H9 (cell line): ENCODE measurements around the gene RPS10. TPM values are rescaled to one million over a fixed set of nuclear protein-coding genes. Genes with fewer than 3 reads are reported as not detected.

ENCODE experiments used
- DNase-seq: peaks from one replicate; pipeline ENCODE4 v3.0.0-alpha.2; 2017
- H2AFZ ChIP-seq: one replicate; pipeline ENCODE4 v1.6.1; 2013; ENCODE audit warnings: mild to moderate bottlenecking, low read length, control low read depth, moderate library complexity
- H2AK5ac ChIP-seq: 2 replicates; pipeline ENCODE4 v1.6.1; 2013; ENCODE audit warnings: low read length, control low read depth, mixed read lengths; ENCODE audit not compliant: insufficient read length
- H2BK120ac ChIP-seq: one replicate; pipeline ENCODE4 v1.6.1; 2013; ENCODE audit warnings: low read depth, mild to moderate bottlenecking, low read length, control low read depth, inconsistent platforms; ENCODE audit not compliant: poor library complexity, severe bottlenecking
- H2BK12ac ChIP-seq: 2 replicates; pipeline ENCODE4 v1.6.1; 2013; ENCODE audit warnings: low read length, control low read depth, mixed read lengths, low read depth; ENCODE audit not compliant: insufficient read length
- H2BK15ac ChIP-seq: 2 replicates; pipeline ENCODE4 v1.6.1; 2013; ENCODE audit warnings: low read depth, low read length, control low read depth
- H2BK20ac ChIP-seq: one replicate; pipeline ENCODE4 v1.6.1; 2013; ENCODE audit warnings: low read depth, mild to moderate bottlenecking, low read length, control low read depth, inconsistent platforms; ENCODE audit not compliant: poor library complexity, severe bottlenecking
- H2BK5ac ChIP-seq: 2 replicates; pipeline ENCODE4 v1.6.1; 2013; ENCODE audit warnings: low read length, control low read depth, mixed read lengths; ENCODE audit not compliant: insufficient read length
- H3K14ac ChIP-seq: 2 replicates; pipeline ENCODE4 v1.6.1; 2013; ENCODE audit warnings: low read length, control low read depth; ENCODE audit not compliant: insufficient read depth
- H3K18ac ChIP-seq: 2 replicates; pipeline ENCODE4 v1.6.1; 2013; ENCODE audit warnings: low read depth, mild to moderate bottlenecking, mixed read lengths, low read length, control low read depth; ENCODE audit not compliant: insufficient read length
- H3K23ac ChIP-seq: 2 replicates; pipeline ENCODE4 v1.6.1; 2013; ENCODE audit warnings: low read length, control low read depth, mixed read lengths, low read depth; ENCODE audit not compliant: insufficient read length
- H3K23me2 ChIP-seq: 2 replicates; pipeline ENCODE4 v1.6.1; 2013; ENCODE audit warnings: low read depth, mild to moderate bottlenecking, mixed read lengths, low read length, control low read depth; ENCODE audit not compliant: insufficient read length, poor library complexity, severe bottlenecking
- H3K27ac ChIP-seq: 2 replicates; pipeline ENCODE4 v1.5.1; 2013; ENCODE audit warnings: low read length, control low read depth, mixed read lengths, low read depth; ENCODE audit not compliant: insufficient read length
- H3K27me3 ChIP-seq: 2 replicates; pipeline ENCODE4 v1.6.1; 2013; ENCODE audit warnings: low read length, control low read depth, inconsistent platforms; ENCODE audit not compliant: insufficient read depth
- H3K4ac ChIP-seq: 2 replicates; pipeline ENCODE4 v1.6.1; 2013; ENCODE audit warnings: low read depth, mild to moderate bottlenecking, control low read depth, inconsistent platforms, low read length, moderate library complexity
- H3K4me1 ChIP-seq: 2 replicates; pipeline ENCODE4 v1.6.1; 2013; ENCODE audit warnings: low read length, control low read depth, inconsistent platforms; ENCODE audit not compliant: insufficient read depth
- H3K4me2 ChIP-seq: 2 replicates; pipeline ENCODE4 v1.6.1; 2013; ENCODE audit warnings: low read length, control low read depth, mixed read lengths; ENCODE audit not compliant: insufficient read length, insufficient read depth
- H3K56ac ChIP-seq: 2 replicates; pipeline ENCODE4 v1.6.1; 2013; ENCODE audit warnings: low read depth, mild to moderate bottlenecking, mixed read lengths, low read length, control low read depth; ENCODE audit not compliant: insufficient read length
- H3K79me1 ChIP-seq: 2 replicates; pipeline ENCODE4 v1.6.1; 2013; ENCODE audit warnings: low read depth, mild to moderate bottlenecking, moderate library complexity, low read length, control low read depth, inconsistent platforms; ENCODE audit not compliant: insufficient read depth, poor library complexity, severe bottlenecking
- H3K79me2 ChIP-seq: 2 replicates; pipeline ENCODE4 v1.6.1; 2013; ENCODE audit warnings: low read length, control low read depth, inconsistent platforms; ENCODE audit not compliant: insufficient read depth
- H3K9ac ChIP-seq: 2 replicates; pipeline ENCODE4 v1.6.1; 2013; ENCODE audit warnings: low read length, control low read depth, mixed read lengths; ENCODE audit not compliant: insufficient read length; ENCODE audit errors: extremely low read depth
- H3K9me3 ChIP-seq: one replicate; pipeline ENCODE4 v1.6.1; 2013; ENCODE audit warnings: low read depth, low read length, inconsistent platforms; ENCODE audit not compliant: control insufficient read depth
- H3T11ph ChIP-seq: one replicate; pipeline ENCODE4 v1.6.1; 2013; ENCODE audit warnings: mild to moderate bottlenecking, low read length, control low read depth, inconsistent platforms
- H4K20me1 ChIP-seq: one replicate; pipeline ENCODE4 v1.6.1; 2013; ENCODE audit not compliant: control insufficient read depth, insufficient read length, insufficient read depth
- H4K5ac ChIP-seq: 2 replicates; pipeline ENCODE4 v1.6.1; 2013; ENCODE audit warnings: low read depth, mild to moderate bottlenecking, mixed read lengths, low read length, control low read depth; ENCODE audit not compliant: insufficient read length
- H4K8ac ChIP-seq: replicated peaks from 2 replicates; pipeline ENCODE4 v1.6.1; 2013; ENCODE audit warnings: low read length, control low read depth, mixed read lengths, low read depth; ENCODE audit not compliant: insufficient read length
- H4K91ac ChIP-seq: 2 replicates; pipeline ENCODE4 v1.6.1; 2013; ENCODE audit warnings: low read depth, mild to moderate bottlenecking, moderate library complexity, mixed read lengths, low read length, control low read depth; ENCODE audit not compliant: insufficient read length
- H3K27ac Mint-ChIP-seq, 3 experiments: 2 replicates in 2 of 3; 3 replicates in 1 of 3; pipeline ENCODE4 v1.8.0; 2020 to 2021; ENCODE audit warnings: mixed read lengths in 3 of 3, mild to moderate bottlenecking in 1 of 3, moderate library complexity in 1 of 3
- H3K27me3 Mint-ChIP-seq: 2 replicates; pipeline ENCODE4 v1.8.0; 2021; ENCODE audit warnings: low read depth, mild to moderate bottlenecking, moderate library complexity, mixed read lengths
- H3K36me3 Mint-ChIP-seq, 3 experiments: 2 replicates in 2 of 3; 3 replicates in 1 of 3; pipeline ENCODE4 v1.8.0; 2020 to 2021; ENCODE audit warnings: low read depth in 3 of 3, mixed read lengths in 3 of 3; ENCODE audit not compliant: insufficient read depth in 1 of 3
- H3K4me1 Mint-ChIP-seq, 2 experiments: 2 replicates each; pipeline ENCODE4 v1.8.0; 2020; ENCODE audit warnings: mixed read lengths in 2 of 2
- H3K4me3 Mint-ChIP-seq, 2 experiments: 2 replicates in 1 of 2; 3 replicates in 1 of 2; pipeline ENCODE4 v1.8.0; 2020 to 2021; ENCODE audit warnings: mild to moderate bottlenecking in 2 of 2, mixed read lengths in 2 of 2, moderate library complexity in 1 of 2
- H3K9me3 Mint-ChIP-seq, 2 experiments: 2 replicates in 1 of 2; 3 replicates in 1 of 2; pipeline ENCODE4 v1.8.0; 2020; ENCODE audit warnings: mild to moderate bottlenecking in 2 of 2, mixed read lengths in 2 of 2, moderate library complexity in 1 of 2
- WGBS: extraction: QIAGEN DNeasy Blood & Tissue Kit; methylation state at CpG from one replicate; pipeline ENCODE4 v1.1.7; 2013; ENCODE audit warnings: missing lambda C conversion rate, low lambda C conversion rate, mixed read lengths; ENCODE audit not compliant: insufficient read length; ENCODE audit errors: extremely low coverage; 5-methylcytosine and 5-hydroxymethylcytosine counted together
- total RNA-seq: library from RNA; stranded (reverse); gene quantifications from 2 replicates; pipeline ENCODE4 v1.2.1, GENCODE V29; 2021
- TF ChIP-seq, protein P1 (sequence below): fragments of 200-600 bp; sonication (generic); conservative IDR thresholded peaks from 3 replicates; pipeline ENCODE4 v1.8.0; 2021; ENCODE audit warnings: antibody characterized with exemption, mild to moderate bottlenecking

Gene RPS10
- total RNA-seq, 1 experiment from 2014 or later: 2,330 TPM

GRCh38 chr6:34375833-34376232 is 50.0 kb downstream of the RPS10 start:
- H2BK12ac ChIP-seq: no peak overlapping the region
- no peaks in the 10 kb centered on the region for H3K9me3 ChIP-seq
- H4K91ac ChIP-seq: no peak overlapping the region
- no peak overlapping the region for H2BK15ac ChIP-seq
- Mint-ChIP-seq H3K27me3 (no peaks in the 10 kb centered on the region), H3K4me1 (peaks cover 5 to 7% of the 10 kb centered on the region in 2 experiments), H3K4me3 (no peak overlapping the region), H3K27ac (no peak overlapping the region), H3K36me3 (peaks cover 0 to 5% (median 3%) of the 10 kb centered on the region in 3 experiments; a peak in 2 of 7 replicates), H3K9me3 (no peaks in the 10 kb centered on the region)
- H3T11ph ChIP-seq: no peak overlapping the region
- H3K79me1 ChIP-seq: peaks cover 11% of the 10 kb centered on the region
- H3K56ac ChIP-seq: no peak overlapping the region
- no peak for DNase-seq
- H2AFZ ChIP-seq: no peak overlapping the region
- no peak overlapping the region for H2BK120ac ChIP-seq
- no peak overlapping the region for H2BK5ac ChIP-seq
- H3K79me2 ChIP-seq: peaks cover 4% of the 10 kb centered on the region; the same call in 1 of the 2 replicates
- no peak overlapping the region for H3K4ac ChIP-seq
- H2BK20ac ChIP-seq: no peak overlapping the region
- no peak overlapping the region for H3K27ac ChIP-seq
- H3K4me2 ChIP-seq: no peak overlapping the region
- WGBS: 100% methylated on average over 2 of the region's 5 CpGs
- no peak overlapping the region for H3K14ac ChIP-seq
- TF ChIP-seq, protein P1, sequence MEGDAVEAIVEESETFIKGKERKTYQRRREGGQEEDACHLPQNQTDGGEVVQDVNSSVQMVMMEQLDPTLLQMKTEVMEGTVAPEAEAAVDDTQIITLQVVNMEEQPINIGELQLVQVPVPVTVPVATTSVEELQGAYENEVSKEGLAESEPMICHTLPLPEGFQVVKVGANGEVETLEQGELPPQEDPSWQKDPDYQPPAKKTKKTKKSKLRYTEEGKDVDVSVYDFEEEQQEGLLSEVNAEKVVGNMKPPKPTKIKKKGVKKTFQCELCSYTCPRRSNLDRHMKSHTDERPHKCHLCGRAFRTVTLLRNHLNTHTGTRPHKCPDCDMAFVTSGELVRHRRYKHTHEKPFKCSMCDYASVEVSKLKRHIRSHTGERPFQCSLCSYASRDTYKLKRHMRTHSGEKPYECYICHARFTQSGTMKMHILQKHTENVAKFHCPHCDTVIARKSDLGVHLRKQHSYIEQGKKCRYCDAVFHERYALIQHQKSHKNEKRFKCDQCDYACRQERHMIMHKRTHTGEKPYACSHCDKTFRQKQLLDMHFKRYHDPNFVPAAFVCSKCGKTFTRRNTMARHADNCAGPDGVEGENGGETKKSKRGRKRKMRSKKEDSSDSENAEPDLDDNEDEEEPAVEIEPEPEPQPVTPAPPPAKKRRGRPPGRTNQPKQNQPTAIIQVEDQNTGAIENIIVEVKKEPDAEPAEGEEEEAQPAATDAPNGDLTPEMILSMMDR: no peak
- no peaks in the 10 kb centered on the region for H3K27me3 ChIP-seq
- H3K4me1 ChIP-seq: no peaks in the 10 kb centered on the region
- no peak overlapping the region for H4K5ac ChIP-seq
- H4K8ac ChIP-seq: no peak overlapping the region
- no peaks in the 10 kb centered on the region for H4K20me1 ChIP-seq
- no peak overlapping the region for H3K23ac ChIP-seq
- H3K18ac ChIP-seq: no peak overlapping the region
- H3K9ac ChIP-seq: no peak overlapping the region
- H2AK5ac ChIP-seq: no peak overlapping the region
- no peaks in the 10 kb centered on the region for H3K23me2 ChIP-seq
